Gastrocnemius medialis (tissue), 4 donors: Measurements from ENCODE around the gene COPS6.

Experiments used
- POLR2A ChIP-seq, 2 donors: fragments of 450-650 bp; IDR thresholded peaks; one replicate each; pipeline ENCODE4 v1.6.1; 2017; ENCODE audit warnings: antibody characterized with exemption in 2 of 2, mild to moderate bottlenecking in 2 of 2, moderate library complexity in 2 of 2
- TF ChIP-seq, protein P1 (sequence below), 5 experiments: fragments of 450-650 bp in 3 of 5; fragments of 200-600 bp in 2 of 5; sonication (generic) in 2 of 5; IDR thresholded peaks in 4 of 5; conservative IDR thresholded peaks in 1 of 5; 1 replicate in 4 of 5; 2 replicates in 1 of 5; pipeline ENCODE4 v1.5.1; 2016 to 2019; ENCODE audit warnings: antibody characterized with exemption in 5 of 5, mild to moderate bottlenecking in 3 of 5, moderate library complexity in 3 of 5

DNA sequence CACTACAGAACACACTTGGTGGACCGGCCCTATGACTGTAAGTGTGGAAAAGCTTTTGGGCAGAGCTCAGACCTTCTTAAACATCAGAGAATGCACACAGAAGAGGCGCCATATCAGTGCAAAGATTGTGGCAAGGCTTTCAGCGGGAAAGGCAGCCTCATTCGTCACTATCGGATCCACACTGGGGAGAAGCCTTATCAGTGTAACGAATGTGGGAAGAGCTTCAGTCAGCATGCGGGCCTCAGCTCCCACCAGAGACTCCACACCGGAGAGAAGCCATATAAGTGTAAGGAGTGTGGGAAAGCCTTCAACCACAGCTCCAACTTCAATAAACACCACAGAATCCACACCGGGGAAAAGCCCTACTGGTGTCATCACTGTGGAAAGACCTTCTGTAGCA lies 24.6 kb upstream of the COPS6 start:
- TF ChIP-seq, protein P1, sequence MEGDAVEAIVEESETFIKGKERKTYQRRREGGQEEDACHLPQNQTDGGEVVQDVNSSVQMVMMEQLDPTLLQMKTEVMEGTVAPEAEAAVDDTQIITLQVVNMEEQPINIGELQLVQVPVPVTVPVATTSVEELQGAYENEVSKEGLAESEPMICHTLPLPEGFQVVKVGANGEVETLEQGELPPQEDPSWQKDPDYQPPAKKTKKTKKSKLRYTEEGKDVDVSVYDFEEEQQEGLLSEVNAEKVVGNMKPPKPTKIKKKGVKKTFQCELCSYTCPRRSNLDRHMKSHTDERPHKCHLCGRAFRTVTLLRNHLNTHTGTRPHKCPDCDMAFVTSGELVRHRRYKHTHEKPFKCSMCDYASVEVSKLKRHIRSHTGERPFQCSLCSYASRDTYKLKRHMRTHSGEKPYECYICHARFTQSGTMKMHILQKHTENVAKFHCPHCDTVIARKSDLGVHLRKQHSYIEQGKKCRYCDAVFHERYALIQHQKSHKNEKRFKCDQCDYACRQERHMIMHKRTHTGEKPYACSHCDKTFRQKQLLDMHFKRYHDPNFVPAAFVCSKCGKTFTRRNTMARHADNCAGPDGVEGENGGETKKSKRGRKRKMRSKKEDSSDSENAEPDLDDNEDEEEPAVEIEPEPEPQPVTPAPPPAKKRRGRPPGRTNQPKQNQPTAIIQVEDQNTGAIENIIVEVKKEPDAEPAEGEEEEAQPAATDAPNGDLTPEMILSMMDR (IDR thresholded peaks at IDR 0.05 in 4 of 5, conservative IDR thresholded peaks at IDR 0.05 in 1 of 5) = no peak
- no peak for TF ChIP-seq POLR2A (IDR thresholded peaks at IDR 0.05)
